ENCODE data around the gene NDUFAF8.

DNA sequence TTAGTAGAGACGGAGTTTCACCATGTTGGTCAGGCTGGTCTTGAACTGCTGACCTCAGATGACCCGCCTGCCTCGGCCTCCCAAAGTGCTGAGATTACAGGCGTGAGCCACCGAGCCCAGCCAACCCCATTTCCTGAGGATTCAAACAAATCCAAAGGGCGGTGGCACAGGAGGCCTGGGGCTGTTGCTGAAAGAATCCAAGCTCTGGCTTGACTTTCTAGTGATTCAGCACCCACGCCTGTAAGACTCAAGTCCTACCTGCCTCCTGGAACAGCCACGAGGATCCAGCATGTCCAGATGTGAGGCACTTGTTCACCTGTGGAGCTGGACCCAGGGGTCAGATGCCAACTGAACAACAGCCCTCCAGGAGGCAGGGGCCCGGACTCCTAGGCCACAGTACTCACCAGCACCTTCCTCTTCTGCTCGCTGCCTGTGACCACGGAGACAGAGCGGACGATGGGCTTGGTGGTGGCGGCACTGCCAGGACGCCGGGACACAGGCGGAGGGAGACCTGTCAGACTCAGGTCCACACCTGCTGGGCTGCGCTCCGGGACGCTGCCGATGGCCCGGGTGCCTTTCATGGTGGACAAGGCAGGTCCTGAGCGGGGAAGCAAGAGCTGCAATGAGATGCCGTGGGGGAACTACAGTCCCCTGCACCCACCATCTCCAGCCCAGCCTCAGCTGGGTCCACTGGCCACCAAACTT lies 19.5 kb upstream of the NDUFAF8 start:
- TF ChIP-seq, protein P1, sequence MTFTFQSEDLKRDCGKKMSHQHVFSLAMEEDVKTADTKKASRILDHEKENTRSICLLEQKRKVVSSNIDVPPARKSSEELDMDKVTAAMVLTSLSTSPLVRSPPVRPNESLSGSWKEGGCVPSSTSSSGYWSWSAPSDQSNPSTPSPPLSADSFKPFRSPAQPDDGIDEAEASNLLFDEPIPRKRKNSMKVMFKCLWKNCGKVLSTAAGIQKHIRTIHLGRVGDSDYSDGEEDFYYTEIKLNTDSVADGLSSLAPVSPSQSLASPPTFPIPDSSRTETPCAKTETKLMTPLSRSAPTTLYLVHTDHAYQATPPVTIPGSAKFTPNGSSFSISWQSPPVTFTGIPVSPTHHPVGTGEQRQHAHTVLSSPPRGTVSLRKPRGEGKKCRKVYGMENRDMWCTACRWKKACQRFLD (tag by site-specific recombination; IDR thresholded peaks at IDR 0.05), result no peak
- no peak for TF ChIP-seq ZNF658 (tag by site-specific recombination; IDR thresholded peaks at IDR 0.05)
- TF ChIP-seq, protein P2, sequence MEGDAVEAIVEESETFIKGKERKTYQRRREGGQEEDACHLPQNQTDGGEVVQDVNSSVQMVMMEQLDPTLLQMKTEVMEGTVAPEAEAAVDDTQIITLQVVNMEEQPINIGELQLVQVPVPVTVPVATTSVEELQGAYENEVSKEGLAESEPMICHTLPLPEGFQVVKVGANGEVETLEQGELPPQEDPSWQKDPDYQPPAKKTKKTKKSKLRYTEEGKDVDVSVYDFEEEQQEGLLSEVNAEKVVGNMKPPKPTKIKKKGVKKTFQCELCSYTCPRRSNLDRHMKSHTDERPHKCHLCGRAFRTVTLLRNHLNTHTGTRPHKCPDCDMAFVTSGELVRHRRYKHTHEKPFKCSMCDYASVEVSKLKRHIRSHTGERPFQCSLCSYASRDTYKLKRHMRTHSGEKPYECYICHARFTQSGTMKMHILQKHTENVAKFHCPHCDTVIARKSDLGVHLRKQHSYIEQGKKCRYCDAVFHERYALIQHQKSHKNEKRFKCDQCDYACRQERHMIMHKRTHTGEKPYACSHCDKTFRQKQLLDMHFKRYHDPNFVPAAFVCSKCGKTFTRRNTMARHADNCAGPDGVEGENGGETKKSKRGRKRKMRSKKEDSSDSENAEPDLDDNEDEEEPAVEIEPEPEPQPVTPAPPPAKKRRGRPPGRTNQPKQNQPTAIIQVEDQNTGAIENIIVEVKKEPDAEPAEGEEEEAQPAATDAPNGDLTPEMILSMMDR (tag by site-specific recombination; IDR thresholded peaks at IDR 0.05), result no peak
- no peak for TF ChIP-seq YY1 (tag by site-specific recombination; IDR thresholded peaks at IDR 0.05)
- TF ChIP-seq, protein P3, sequence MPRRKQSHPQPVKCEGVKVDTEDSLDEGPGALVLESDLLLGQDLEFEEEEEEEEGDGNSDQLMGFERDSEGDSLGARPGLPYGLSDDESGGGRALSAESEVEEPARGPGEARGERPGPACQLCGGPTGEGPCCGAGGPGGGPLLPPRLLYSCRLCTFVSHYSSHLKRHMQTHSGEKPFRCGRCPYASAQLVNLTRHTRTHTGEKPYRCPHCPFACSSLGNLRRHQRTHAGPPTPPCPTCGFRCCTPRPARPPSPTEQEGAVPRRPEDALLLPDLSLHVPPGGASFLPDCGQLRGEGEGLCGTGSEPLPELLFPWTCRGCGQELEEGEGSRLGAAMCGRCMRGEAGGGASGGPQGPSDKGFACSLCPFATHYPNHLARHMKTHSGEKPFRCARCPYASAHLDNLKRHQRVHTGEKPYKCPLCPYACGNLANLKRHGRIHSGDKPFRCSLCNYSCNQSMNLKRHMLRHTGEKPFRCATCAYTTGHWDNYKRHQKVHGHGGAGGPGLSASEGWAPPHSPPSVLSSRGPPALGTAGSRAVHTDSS (tag by site-specific recombination; IDR thresholded peaks at IDR 0.05), result no peak
- TF ChIP-seq ZNF629 (tag by site-specific recombination; IDR thresholded peaks at IDR 0.05), result no peak
- no peak for TF ChIP-seq ZNF837 (tag by site-specific recombination; IDR thresholded peaks at IDR 0.05)
- no peak for TF ChIP-seq ZNF114 (tag by site-specific recombination; IDR thresholded peaks at IDR 0.05)
- TF ChIP-seq, protein P4, sequence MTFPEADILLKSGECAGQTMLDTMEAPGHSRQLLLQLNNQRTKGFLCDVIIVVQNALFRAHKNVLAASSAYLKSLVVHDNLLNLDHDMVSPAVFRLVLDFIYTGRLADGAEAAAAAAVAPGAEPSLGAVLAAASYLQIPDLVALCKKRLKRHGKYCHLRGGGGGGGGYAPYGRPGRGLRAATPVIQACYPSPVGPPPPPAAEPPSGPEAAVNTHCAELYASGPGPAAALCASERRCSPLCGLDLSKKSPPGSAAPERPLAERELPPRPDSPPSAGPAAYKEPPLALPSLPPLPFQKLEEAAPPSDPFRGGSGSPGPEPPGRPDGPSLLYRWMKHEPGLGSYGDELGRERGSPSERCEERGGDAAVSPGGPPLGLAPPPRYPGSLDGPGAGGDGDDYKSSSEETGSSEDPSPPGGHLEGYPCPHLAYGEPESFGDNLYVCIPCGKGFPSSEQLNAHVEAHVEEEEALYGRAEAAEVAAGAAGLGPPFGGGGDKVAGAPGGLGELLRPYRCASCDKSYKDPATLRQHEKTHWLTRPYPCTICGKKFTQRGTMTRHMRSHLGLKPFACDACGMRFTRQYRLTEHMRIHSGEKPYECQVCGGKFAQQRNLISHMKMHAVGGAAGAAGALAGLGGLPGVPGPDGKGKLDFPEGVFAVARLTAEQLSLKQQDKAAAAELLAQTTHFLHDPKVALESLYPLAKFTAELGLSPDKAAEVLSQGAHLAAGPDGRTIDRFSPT (tag by site-specific recombination; IDR thresholded peaks at IDR 0.05), result no peak
- TF ChIP-seq ZNF391 (tag by site-specific recombination; IDR thresholded peaks at IDR 0.05; ENCODE audit: borderline replicate concordance, low read depth), result no peak
- TF ChIP-seq ZNF624 (tag by site-specific recombination; IDR thresholded peaks at IDR 0.05), result no peak

Data from HEK293 (cell line).